HS-27A (cell line): Measurements from ENCODE around the gene DCAF5.

Source experiments
- DNase-seq: peaks from one replicate; pipeline ENCODE4 v3.0.0-alpha.2; 2012; ENCODE audit warnings: low read depth, missing footprints

DCAF5 gene

DNA sequence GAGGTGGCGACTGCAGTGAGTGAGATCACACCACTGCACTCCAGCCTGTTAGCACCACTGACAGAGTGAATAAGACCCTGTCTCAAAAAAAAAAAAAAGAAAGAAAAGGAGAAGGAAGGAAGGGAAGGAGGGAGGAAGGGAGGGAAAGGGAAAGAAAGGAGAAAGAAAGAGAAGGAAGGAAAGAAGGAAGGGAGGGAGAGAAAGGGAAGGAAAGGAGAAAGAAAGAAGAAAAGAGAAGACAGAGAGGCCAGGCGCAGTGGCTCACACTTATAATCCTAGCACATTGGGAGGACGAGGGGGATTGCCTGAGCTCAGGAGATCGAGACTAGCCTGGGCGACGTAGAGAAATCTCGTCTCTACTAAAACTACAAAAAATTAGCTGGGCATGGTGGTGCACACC is 13.2 kb downstream of the DCAF5 start:
- no peak for DNase-seq

DNA sequence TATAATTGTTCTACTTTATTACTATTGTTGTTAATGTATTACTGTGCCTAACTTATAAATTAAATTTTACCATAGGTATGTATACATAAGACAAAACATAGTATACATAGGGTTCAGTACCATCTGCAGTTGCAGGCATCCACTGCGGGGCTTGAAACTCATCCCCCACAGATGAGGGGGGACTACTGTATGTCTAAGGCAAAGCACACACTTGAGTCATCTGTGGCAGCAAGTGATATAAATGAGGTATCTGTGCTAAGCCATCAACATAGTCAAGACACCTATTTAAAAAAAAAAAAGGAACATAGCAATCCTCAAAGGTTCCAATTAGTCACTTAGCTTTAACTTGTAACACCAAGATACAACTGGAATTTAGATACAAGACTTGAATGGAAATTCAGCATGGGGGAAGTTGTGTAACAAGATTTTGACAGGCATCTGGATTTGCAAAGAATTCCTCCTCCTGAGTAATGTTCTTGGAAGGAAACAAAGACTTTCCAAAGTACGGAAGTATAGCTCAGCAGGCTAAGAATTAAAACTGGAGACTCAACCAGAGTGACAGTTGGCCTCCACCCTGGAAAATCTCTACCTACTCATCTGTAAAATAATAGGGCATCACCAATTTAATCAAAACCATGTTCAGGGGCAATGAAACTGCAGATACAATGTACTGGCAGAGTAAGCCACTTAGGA is 14.9 kb downstream of the DCAF5 start:
- no peak for DNase-seq

DNA sequence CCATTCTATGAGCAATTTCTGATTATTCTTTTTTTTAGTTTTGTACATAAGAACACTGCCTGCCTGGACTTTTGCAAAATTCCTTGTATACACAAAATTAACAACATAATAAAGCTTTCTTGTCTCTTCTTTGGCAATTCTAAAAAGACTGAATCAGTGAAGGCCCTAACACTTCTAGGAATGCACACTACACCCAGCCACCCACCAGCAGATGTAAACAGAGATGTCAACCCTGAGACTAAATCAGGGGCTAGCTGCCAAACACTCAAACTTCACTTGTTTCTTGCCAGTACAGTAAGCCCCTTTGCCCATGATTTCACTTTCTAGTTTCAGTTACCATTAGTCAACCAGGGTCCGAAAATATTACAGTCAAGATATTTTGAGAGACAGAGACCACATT is 15.5 kb downstream of the DCAF5 start:
- DNase-seq, result no peak

DNA sequence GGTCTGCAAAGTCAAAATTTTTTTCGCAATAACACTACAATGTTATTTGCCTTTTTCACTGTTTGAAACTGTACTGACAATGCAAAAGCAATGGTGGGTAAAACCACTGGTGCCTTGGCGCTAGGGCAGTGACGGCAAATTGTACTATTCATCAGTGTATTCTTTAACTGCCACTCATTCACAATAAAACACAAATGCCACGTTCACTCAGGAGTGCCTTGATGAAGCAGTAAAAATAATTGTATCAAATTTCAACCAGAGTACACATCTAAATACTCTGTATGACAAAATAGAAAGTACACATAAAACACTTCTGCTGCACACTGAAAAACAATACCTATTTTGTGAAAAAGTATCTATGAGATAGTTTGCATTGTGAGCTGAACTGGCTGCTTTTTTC is 17.8 kb downstream of the DCAF5 start:
- DNase-seq, result no peak

DNA sequence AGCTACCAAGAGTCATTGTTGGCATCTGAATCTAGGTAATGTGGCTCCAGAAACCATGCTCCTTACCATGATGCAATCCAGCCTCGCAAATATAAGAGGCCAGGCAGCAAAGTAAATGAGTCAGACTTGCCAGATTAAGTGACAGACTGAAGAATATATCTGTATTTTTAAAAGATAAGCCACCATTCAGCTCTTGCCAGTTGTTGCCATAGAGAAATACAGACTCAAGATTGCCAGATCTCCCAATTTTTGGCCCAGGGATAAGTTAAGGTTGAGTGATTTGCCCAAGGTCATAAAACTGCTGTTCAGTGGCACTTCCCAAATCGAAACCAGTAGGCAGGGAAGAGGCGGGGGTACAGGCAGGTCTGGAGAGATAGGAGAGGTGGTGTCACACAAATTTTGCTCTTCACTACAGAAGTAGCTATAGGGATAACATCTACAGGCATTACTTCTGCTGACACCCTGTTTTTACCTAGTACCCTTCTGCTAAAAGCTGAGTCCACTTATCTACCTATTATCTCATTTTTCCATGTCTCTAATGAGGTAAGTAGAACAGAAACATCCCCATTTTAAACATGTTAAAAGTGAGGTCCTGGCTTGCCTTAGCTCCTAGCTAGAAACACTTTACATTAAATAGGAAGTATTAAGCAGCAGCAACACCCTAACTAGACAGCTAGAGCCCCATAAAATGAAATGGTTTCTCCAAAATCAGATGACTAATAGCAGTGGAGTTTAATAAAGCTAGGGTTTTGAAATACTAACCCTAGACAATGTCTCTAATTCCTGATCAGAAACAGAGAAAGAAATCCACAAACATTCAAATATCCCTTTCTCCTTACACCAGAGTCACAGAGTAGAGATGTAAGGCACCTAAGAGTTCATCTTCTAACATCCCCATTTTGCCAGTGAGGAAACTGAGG is 19.5 kb downstream of the DCAF5 start:
- DNase-seq, result no peak

DNA sequence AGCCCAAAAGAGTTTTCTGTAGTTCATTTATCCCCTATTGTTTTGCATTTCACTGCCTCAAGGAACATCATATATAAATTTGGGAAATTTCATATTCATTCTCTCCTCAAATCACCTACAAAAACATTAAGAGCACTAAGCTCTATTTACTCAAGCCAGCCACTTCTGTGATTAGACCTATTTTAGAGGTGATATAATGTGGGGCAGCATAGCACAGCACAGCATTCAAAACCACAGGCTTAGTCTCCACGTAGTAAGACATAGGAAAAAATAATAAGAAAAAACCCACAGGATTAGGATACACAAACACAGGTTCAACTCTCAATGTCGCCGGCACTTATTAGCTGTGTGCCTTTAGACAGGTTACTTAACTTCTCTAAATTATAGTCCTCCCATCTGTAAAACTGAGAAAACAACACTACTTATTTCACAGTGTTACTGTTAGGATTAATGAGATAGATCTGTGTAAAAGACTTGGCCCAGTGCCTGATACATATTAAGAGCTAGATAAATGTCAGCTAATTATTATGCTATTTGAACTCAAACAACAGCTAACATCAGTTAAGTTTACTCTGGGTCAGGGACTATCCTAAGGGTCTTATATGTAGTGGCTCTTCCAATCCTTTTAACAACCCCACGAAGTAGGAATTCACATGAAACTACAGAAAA is 20.3 kb downstream of the DCAF5 start:
- no peak for DNase-seq

DNA sequence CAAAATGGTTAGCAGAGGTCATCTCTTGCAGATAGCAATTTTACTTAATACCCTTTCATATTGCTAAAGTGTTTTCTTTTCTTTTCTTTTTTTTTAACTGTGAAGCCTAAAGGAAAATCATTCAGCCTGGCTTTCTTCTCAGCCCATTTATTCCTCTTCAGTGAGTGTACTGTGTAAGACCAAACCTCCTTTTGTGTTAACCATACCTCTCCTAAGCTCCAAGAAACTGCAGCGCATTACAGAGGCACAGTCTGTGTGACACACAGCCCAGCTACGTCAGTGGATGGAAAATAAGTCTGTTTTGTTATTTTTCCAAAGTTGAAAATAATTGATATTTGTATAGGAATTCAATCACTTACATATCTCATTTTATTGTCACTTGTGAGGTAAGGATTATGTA is 21.7 kb downstream of the DCAF5 start:
- DNase-seq, result no peak

DNA sequence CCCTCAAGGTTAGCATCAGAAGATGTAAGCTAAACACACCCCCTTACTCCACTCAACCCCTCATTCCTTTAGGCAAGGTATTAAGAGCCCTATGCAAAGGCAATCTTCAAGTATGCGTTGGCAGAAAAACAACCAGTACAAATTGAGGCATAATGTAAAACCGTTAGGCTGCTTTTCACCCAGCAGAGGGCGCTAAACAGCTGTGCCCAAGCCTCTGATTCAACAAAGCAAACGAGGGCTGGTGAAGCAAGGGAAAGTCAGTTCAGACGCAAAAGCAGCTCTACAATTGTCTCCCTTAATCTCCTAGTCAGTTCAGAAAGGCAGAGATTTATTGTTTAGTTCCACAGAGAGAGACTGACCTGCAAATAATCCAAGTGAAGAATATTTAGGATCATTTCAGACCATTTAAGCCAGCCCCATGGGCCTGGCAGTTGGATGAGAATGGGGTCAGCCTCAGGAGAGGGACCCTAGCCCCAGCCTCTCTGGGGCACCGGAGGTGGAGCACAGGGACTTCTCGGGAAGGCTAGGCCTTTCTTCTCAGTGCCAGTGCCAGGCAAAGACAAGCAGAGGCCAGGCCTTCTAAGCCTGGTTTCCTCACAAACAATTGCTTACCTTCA is 23.5 kb downstream of the DCAF5 start:
- no peak for DNase-seq

DNA sequence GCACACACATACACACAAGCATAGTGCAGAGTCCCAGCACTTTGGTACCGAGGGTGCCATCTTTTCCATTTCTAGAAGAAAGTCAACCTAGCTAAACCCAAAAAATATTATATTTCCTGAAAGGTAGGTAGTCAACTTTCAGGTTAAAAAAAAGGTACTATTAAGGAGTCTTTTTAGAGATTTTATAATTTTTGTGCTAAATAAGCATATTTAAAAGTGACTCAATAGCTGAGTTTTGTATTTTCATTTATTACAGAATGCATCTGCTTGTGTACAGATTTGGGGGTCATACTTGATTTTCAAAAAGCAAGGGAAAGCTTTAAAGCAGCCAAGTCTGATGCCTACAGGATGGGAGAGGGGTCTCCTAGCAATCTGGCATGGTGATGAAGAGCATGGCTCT is 34.6 kb downstream of the DCAF5 start:
- no peak for DNase-seq

DNA sequence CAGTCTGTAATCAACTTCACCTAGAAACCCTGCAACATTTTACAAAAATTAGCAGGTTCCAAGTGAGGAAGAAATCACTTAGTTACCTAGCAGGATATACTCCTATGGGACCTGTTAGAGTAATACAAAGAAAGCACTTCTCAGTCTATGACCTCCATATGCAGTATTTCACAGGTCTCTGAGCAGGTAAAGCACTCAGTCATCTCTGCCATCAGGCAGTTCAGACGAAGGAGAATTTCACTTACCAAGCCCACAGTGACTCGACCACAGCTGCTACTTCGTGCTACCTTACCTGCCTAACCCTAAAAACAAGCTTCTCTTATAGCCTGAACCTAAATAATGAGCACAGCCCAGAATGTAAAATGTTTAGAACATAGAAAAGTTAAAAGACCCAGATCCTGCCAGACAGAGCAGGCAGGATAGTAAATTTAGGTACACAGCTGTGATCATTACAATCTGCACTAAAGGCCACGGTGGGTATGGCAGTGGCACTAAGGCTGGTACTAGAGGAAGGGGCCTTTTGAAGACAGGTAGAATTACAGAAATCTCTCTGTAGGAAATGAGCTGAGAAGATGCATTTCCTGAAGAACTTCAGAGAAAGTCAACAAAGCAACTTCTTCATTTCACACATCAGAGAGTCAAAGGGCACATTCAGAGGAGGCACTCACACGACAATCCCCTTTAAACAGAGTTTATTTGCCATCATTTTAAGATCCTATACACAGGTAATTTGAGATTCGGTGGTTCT is 35.7 kb downstream of the DCAF5 start:
- no peak for DNase-seq

DNA sequence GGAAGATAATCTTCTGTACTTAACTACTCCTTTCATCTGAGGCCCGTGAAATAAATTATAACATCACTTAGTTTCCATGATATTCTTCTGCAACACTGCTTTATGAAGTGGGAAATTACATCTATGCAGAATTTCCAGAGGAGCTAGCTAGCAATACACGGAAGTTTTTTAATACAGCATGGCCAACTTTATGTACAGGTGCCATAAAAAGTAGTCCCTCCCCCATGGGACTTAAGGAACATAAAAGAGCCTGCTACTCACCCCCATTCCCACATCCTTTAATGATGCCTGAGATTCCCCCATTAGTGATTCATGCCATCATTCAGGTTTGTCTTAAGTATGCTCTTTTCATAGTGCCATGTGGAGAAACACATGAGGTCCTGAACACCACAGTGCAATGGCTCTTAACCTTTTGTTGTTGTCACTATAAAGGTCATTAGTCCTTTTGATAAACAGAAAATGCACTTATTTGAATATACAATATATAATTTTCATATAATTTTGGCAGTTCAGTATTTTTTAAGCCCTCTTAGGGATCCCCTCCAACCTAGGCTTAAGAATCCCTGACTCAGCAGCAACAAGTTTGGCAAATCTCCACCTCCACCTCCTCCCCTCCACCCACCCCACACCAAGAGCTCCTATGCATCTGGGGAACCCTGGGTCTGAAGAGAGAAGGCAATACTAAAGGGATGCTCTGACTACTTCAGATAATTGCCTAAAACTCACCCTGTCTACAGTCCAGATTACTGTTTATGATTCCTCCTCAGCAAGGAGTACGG is 37.3 kb downstream of the DCAF5 start:
- DNase-seq, result no peak

DNA sequence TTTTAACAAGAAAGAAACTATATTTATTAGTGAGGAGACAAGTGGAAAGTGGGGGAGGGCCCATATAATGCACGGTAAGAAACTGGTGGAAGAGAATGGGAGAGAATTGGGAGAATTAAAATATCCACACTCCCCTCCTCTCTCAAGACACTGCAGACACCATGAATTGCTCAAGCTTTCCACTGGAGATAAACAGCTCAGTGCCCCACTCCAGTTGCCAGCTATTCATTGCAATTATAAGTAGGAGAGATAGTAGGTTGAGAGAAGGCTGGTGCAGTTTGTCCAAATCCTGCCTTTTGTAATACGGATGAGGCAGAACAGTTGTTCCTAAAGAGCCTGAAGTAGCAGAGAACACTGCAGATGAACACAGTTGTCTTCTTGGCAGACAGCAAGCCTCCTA is 38.2 kb downstream of the DCAF5 start:
- DNase-seq, result no peak

DNA sequence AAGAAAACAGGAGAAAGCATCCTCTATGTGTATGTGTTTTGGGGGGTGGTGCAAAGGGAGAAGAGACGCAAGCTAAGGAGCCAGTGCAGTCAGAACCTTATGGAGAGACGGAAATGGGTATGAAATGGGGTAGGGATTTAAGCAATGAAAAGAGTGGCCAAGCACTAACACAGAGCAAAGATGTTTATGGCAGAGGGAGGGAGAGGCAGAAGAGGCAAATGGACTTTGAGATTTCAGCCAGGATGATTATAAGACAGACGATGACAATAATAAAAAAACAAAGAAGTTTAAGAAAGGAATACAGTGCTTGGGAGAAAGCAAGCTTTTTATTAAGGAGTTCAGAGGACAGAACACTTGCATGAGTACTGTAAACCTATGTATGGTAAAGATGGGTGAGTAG is 44.6 kb downstream of the DCAF5 start:
- DNase-seq, result no peak

DNA sequence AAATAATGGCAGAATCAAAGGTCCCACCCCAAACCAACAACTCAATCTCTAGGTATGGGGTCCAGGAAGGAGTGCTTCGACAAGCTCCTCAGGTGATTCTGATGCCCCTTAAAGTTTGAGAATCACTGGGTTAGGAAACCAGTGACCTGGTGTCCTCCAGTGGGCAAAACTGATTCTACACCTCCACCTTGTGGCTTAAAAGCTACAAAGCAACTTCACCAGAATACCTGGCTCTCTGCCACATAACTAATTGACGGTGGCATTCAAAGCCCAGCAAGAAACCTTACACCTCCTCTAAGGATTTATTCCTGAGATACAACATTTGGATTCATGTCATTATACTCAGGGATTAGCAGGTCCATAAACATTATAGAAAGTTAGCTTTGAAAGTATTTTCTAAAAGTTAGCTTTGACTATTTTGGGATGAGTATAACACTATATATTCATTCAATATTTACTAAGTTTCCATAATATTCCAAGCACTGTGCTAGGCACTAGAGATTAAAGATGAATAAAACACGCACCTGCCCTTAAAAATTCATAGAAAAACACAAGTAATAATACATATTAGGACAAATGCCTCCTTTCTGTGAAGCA is 45.4 kb downstream of the DCAF5 start:
- DNase-seq, result peak; percentile 38

DNA sequence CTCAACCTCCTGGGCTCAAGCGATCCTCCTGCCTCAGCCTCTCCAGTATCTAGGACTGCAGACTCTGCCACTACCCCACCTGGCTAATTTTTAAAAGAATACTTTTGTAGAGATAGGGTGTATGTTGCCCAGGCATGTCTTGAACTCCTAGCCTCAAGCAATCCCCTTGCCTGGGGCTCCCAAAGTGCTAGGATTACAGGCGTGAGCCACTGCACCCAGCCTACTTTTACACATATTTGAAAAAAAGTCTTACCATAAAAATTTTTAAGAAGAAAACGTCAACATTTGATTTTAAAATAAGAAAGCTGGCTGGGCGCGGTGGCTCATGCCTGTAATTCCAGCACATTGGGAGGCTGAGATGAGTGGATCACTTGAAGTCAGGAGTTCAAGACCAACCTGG is 46.5 kb downstream of the DCAF5 start:
- no peak for DNase-seq

DNA sequence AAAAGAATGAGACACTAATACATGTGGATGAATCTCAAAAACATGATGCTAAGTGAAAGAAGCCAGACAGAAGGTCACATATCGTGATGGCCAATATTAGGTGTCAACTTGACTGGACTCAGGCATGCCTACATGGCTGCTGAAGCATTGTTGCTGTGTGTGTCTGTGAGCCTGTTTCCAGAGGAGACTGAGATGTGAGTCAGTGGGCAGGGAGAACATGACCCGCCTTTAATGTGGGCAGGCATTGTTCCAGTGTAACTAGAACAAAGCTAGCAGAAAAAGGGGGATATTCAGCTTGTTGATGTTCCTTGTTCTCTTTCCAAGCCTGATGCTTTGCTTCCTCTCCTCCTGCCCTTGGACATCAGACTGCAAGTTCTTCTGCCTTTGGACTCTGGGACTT is 47.6 kb downstream of the DCAF5 start:
- no peak for DNase-seq

DNA sequence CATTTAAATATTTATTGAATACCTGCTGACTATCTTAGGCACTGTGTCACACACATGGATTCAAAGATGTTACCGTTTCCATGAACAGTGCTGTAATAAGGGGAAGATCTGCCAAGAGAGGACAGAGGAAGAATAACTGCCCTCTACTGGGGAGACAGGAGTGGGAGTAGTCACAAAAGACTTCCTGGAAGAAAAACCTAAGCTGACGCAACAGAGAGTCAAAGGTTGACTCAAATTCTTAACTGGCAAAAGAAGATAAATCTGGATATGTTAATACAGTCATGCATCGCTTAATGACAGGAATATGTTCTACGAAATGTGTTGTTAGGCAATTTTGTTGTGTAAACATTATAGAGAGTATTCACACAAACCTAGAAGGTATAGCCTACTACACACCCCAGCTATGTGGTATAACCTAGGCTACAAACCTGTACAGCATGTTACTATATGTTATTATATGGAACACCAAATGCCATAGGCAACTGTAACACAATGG is 51.5 kb downstream of the DCAF5 start:
- no peak for DNase-seq

DNA sequence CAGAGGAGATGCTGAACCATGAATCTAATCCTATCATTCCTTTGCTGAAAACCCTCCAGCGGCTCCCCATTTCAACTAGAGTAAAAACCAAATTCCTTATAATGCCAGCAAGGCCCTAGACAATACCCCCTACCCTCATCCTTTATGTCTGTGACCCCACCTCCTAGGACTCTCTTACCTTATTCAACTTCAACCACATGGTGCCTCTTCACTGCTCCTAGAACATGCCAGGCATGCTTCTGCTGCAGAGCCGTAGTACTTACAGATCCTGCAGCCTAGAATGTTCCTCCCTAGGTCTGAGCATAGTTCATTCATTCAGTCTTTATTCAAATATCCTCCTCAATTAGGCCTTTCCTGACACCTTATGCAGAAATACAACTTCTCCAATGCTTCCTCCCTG is 54.9 kb downstream of the DCAF5 start:
- DNase-seq, result no peak

DNA sequence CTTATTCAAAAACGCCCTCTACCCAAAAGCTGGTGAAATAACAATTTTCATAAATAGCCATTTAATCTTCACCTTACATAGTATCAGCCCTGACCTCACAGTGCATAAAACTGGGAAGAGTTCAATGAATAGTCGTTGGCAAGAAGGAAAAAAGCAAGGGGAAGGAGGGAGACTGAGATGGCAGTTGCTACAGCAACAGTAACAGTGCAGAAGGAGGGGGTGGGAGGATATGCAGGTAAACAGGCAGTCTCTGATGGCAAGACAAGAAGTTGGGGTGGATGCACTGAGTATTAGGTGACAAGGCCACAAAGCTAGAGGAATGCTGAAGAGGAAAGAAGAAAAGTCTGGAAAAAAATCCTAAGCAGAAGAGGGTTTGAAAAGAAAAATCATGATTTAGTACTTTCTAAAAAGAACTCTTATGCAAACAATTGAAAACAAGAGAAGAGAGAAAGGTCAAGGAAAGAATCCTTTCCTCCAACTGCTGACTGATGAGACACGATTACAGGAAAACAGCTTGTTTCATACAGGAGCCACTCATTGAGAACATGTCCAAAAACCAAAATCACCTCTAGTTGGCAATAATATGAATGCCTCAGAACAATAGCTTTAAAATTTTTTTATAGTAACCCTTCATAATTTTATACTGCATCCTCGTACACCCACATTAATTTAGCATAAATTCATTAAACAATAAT is 56.0 kb downstream of the DCAF5 start:
- DNase-seq, result no peak

DNA sequence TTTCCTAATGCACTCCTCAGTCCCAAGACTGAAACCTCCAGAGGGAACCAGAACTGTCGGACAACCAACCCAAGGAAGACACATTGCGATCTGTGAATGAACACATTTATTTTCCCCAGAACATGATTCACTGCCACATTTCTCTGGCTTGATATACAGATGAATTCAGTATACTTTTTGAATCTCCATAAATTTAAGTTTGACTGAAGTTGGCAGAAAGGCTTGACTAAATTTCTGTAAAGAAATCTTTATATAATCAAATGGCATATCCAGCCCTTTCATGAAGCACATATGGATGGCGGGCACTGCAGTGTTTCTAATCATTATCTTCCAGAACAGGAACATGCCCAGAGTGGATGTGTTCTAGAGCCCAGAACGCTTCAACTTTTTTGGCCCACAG is 56.7 kb downstream of the DCAF5 start:
- no peak for DNase-seq
